CD4-positive, alpha-beta T cell (primary cell): Measurements from ENCODE around the gene KCTD15. TPM values are rescaled to one million over a fixed set of nuclear protein-coding genes. Genes with fewer than 3 reads are reported as not detected.

ENCODE experiments used
- ATAC-seq: fragments of 200-7000 bp; cut with Tn5 transposase; one replicate; pipeline ENCODE4 v1.10.0; 2022; ENCODE audit warnings: mild to moderate bottlenecking; ENCODE audit not compliant: poor library complexity
- CTCF ChIA-PET: fragments of 350-600 bp; sonication (Branson Sonifier 250); formaldehyde crosslinking; loops from one replicate; lab custom pipeline; 2021; ENCODE audit warnings: antibody characterized with exemption, inconsistent platforms; lab: Charles Lee
- POLR2A ChIA-PET: fragments of 350-600 bp; sonication (Branson Sonifier 250); formaldehyde crosslinking; loops from one replicate; lab custom pipeline; 2021; ENCODE audit warnings: antibody characterized with exemption, inconsistent platforms; lab: Charles Lee
- DNase-seq, 14 experiments: peaks; one replicate each; pipeline ENCODE4 v3.0.0-alpha.2; 2013 to 2020; ENCODE audit warnings: mixed read lengths in 2 of 14
- H3K27ac ChIP-seq, 2 donors: one replicate each; pipeline versions ENCODE4 v1.5.1 to v1.7.0; 2013; ENCODE audit warnings: low read length in 2 of 2, low read depth in 1 of 2, mild to moderate bottlenecking in 1 of 2
- H3K27me3 ChIP-seq, 2 experiments: 1 replicate in 1 of 2; 2 replicates in 1 of 2; pipeline versions ENCODE4 v1.6.1 to v1.7.0; 2013; ENCODE audit warnings: low read length in 2 of 2, control low read depth in 1 of 2, mild to moderate bottlenecking in 1 of 2, moderate library complexity in 1 of 2; ENCODE audit not compliant: insufficient read depth in 2 of 2, control insufficient read depth in 1 of 2
- H3K36me3 ChIP-seq: one replicate; pipeline ENCODE4 v1.6.1; 2013; ENCODE audit warnings: low read length, control low read depth; ENCODE audit not compliant: insufficient read depth
- H3K4me1 ChIP-seq: one replicate; pipeline ENCODE4 v1.6.1; 2013; ENCODE audit warnings: low read length, control low read depth; ENCODE audit not compliant: insufficient read depth
- H3K4me3 ChIP-seq: one replicate; pipeline ENCODE4 v1.5.1; 2013; ENCODE audit warnings: mild to moderate bottlenecking, low read length, moderate library complexity
- H3K9me3 ChIP-seq, 2 experiments: 1 replicate in 1 of 2; 2 replicates in 1 of 2; pipeline versions ENCODE4 v1.6.1 to v1.7.0; 2013; ENCODE audit warnings: low read length in 2 of 2, mild to moderate bottlenecking in 2 of 2, control low read depth in 1 of 2, moderate library complexity in 1 of 2; ENCODE audit not compliant: control insufficient read depth in 1 of 2, insufficient read depth in 1 of 2
- H3K27ac Mint-ChIP-seq: one replicate; pipeline ENCODE4 v1.8.0; 2020; ENCODE audit warnings: mixed read lengths
- H3K27me3 Mint-ChIP-seq: one replicate; pipeline ENCODE4 v1.8.0; 2021; ENCODE audit warnings: mixed read lengths
- H3K36me3 Mint-ChIP-seq: one replicate; pipeline ENCODE4 v1.8.0; 2021; ENCODE audit warnings: low read depth, mixed read lengths
- H3K4me1 Mint-ChIP-seq: one replicate; pipeline ENCODE4 v1.8.0; 2021; ENCODE audit warnings: low read depth, mixed read lengths
- H3K4me3 Mint-ChIP-seq: one replicate; pipeline ENCODE4 v1.8.0; 2020; ENCODE audit warnings: mild to moderate bottlenecking, mixed read lengths
- H3K9me3 Mint-ChIP-seq: one replicate; pipeline ENCODE4 v1.8.0; 2020; ENCODE audit warnings: mixed read lengths
- CTCF ChIP-seq: fragments of 200-600 bp; IDR thresholded peaks from one replicate; pipeline ENCODE4 v1.8.0; 2022; ENCODE audit warnings: antibody characterized with exemption, mild to moderate bottlenecking
- intact Hi-C, 2 experiments: fragments of 100-400 bp; cut with DNase I in 1 of 2; cut with micrococcal nuclease in 1 of 2; formaldehyde crosslinking; loops; one replicate each; pipeline versions ENCODE4 v1.15.1 to v1.9.0; 2023 to 2025; cut with DNase I, micrococcal nuclease
- total RNA-seq, 174 experiments: library from RNA in 2 of 174; stranded (reverse) in 2 of 174; gene quantifications; one replicate each; pipeline ENCODE4 v1.2.3 and lab custom pipeline; 2021 to 2026

The KCTD15 gene
- total RNA-seq, 2 experiments from 2014 or later, result 3.6 to 3.9 TPM

GRCh38 chr19:33813391-33814101 lies 16.9 kb downstream of the KCTD15 start:
- no peak for ATAC-seq
- Mint-ChIP-seq H3K9me3 (no peaks in the 10 kb centered on the region), H3K27me3 (peaks cover 14% of the 10 kb centered on the region), H3K36me3 (no peaks in the 10 kb centered on the region), H3K27ac (no peak overlapping the region), H3K4me1 (no peaks in the 10 kb centered on the region), H3K4me3 (no peak overlapping the region)
- Histone ChIP-seq H3K27ac (no peak overlapping the region), H3K36me3 (no peaks in the 10 kb centered on the region), H3K27me3 (no peaks in the 10 kb centered on the region), H3K4me1 (peaks cover 7% of the 10 kb centered on the region), H3K4me3 (no peak overlapping the region), H3K9me3 (no peaks in the 10 kb centered on the region)
- ChIA-PET CTCF (no interaction called here), POLR2A (no interaction called here)
- intact Hi-C loops, result no loop called here
- peak in 2 of 14 experiments; percentile 5 to 28 for DNase-seq
- TF ChIP-seq CTCF, result no peak

DNA sequence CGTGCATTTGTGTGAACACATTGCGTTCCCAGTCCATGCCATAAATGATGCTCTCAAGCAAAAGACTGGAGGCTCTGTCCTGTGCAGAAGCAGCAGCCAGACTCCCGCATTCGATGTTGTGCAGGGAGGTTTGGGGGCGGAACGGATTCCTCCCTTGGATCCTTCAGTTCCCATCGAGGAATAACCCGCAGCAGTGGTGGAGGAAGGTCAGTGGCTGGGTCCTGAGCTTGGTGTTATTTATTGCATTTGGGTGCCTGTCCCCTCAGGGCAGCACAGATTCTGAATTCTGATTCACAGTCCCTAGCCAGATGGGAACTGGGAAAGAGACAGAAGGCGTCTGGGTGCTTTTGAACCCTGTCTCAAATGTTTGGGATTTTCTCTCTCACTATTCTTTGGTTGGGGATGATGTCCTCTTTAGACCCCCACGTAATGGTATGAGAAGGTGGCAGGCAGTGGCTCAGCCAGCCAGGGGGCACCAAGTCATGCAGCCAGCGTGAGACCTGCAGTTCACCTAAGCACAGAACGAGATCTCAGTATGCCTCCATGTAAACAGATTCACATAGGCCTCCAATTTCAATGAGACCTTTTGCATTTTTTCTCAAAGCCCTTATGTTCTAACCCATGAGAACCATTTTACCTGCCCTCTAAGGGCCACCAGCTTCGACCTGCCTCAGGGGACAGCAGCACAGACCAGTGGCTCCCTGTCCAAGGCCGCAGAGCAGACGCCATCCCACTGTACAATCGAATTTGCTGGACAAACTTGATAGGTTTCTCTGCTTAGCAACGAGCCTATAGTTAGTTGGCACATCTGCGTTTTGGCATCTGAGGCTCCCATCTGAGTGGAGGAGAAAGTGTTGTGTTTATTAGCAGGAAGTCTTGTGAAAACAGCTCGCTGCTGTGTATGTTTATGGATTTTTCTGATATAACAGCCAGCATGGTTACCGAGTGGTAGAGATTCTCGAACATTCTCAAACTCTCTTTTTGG lies 17.8 kb downstream of the KCTD15 start:
- H3K27ac Mint-ChIP-seq, result no peak overlapping the region
- CTCF ChIA-PET, result no interaction called here
- TF ChIP-seq CTCF, result no peak

GRCh38 chr19:33815380-33816340 lies 19.0 kb downstream of the KCTD15 start:
- peaks cover 19% of the 10 kb centered on the region for H3K27me3 Mint-ChIP-seq
- POLR2A ChIA-PET, result no interaction called here
- H3K9me3 Mint-ChIP-seq, result no peaks in the 10 kb centered on the region
- no peak overlapping the region for H3K4me3 Mint-ChIP-seq
- H3K4me1 Mint-ChIP-seq, result peaks cover 5% of the 10 kb centered on the region
- Histone ChIP-seq H3K27me3 (no peaks in the 10 kb centered on the region), H3K4me1 (peaks cover 28% of the 10 kb centered on the region), H3K4me3 (no peak overlapping the region), H3K27ac (no peak overlapping the region), H3K36me3 (no peaks in the 10 kb centered on the region), H3K9me3 (no peaks in the 10 kb centered on the region)
- H3K36me3 Mint-ChIP-seq, result no peaks in the 10 kb centered on the region
- no peak for ATAC-seq
- CTCF ChIA-PET, result no interaction called here
- no peak for TF ChIP-seq CTCF
- H3K27ac Mint-ChIP-seq, result no peak overlapping the region
- peak in 2 of 14 experiments; percentile 10 to 25 for DNase-seq
- intact Hi-C loops, result no loop called here

More for the DNA sequence above, 17.8 kb downstream of the KCTD15 start:
- no peaks in the 10 kb centered on the region for H3K27me3 ChIP-seq
- peaks cover 16% of the 10 kb centered on the region for H3K4me1 ChIP-seq
- Mint-ChIP-seq H3K9me3 (no peaks in the 10 kb centered on the region), H3K36me3 (no peaks in the 10 kb centered on the region), H3K4me3 (no peak overlapping the region), H3K4me1 (peaks cover 4% of the 10 kb centered on the region), H3K27me3 (peaks cover 18% of the 10 kb centered on the region)
- POLR2A ChIA-PET, result no interaction called here
- intact Hi-C loops, result no loop called here
- no peaks in the 10 kb centered on the region for H3K9me3 ChIP-seq
- no peak overlapping the region for H3K4me3 ChIP-seq
- H3K36me3 ChIP-seq, result no peaks in the 10 kb centered on the region
- DNase-seq (peak in 2 of 14 experiments; percentile 2 to 11), ATAC-seq (no peak)
- no peak overlapping the region for H3K27ac ChIP-seq
